GM18505 (cell line): ENCODE data around the gene TNIK.
"Not testable (repeated sequence)": the region's sequence is repeated elsewhere in the genome, so short reads cannot be mapped to it uniquely, and the experiment has no call there.

Experiments used
- ATAC-seq: cut with Tn5 transposase; IDR thresholded peaks from one replicate; pipeline ENCODE4 v1.9.1; 2021; ENCODE audit not compliant: unreplicated experiment
- POLR2A ChIP-seq: IDR thresholded peaks from 4 replicates; pipeline ENCODE4 v1.6.1; 2011; ENCODE audit warnings: borderline replicate concordance; ENCODE audit not compliant: insufficient read depth, insufficient read length; ENCODE audit errors: extremely low read depth

TNIK gene

DNA sequence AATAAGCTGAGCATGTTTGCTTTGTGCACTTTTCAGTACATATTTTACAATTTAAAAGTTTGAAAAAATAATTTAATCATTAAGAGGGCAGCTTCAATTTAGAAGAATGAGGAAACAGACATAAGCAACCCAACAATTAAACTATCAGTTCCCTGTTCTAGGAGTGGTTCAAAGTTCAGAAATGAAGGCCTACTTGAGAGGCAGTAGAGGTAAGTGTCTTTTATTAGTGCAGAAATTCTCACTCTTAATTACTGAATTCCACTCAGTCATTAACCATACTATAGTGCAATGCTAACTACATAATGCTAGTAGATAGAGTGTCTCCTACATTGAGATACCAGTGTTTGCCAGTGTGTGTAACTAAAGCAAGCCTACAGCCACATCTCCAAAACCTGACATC is 73.1 kb downstream of the TNIK start:
- TF ChIP-seq POLR2A = no peak
- no peak for ATAC-seq

DNA sequence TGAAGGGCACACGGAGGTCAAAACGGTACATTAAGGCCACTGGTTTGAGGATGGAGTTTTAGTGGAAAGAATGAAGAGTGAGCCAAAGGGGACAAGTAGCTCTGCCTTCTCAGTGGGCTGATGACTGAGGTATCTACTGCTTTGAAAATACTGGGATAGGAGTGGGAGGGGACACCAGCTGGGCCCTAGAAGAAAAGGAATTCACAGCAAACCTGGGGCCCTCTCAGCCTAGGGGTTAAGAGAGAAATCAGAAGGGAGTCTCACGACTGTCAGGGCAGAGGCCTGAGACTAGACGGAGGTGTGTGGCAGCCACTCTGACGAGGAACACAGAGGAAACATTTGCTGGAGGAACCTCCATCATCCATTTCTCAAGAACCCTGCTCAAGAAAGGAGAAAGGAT is 75.1 kb downstream of the TNIK start:
- ATAC-seq = no peak
- TF ChIP-seq POLR2A = no peak

DNA sequence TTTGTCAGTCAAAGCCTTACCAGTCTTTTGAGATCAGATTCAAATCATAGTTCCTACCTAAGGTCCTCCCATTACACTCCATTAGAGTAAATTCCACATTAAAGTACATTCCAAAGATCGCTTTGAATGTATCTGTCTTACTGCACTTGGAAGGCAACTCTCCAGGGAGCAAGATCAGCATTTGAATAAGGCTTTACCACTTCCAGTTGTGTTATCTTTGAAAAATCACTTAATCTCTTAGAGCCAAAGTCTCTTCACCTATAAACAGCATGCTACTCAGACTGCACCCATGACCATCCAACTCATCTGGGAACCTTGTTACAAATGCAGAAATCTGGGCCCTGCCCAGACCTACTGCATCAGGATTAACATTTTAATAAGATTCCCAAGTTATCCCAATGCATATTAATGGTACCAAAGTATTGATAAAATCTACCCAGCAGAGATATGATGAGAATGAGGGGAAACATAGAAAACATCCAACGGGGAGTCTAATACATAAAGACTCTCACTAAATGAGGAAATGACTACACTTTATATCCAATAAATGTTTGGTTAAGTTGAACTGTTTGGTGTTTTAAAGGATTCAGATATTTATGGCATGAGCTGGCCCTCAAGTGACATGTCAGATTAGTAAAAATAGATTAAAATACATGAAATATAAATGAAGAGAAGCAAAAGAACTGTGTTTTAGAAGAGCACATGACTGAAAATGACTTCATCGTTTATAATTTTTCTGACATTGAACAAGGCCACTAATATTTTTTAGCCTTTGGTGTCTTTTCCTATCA is 75.9 kb downstream of the TNIK start:
- no peak for TF ChIP-seq POLR2A

DNA sequence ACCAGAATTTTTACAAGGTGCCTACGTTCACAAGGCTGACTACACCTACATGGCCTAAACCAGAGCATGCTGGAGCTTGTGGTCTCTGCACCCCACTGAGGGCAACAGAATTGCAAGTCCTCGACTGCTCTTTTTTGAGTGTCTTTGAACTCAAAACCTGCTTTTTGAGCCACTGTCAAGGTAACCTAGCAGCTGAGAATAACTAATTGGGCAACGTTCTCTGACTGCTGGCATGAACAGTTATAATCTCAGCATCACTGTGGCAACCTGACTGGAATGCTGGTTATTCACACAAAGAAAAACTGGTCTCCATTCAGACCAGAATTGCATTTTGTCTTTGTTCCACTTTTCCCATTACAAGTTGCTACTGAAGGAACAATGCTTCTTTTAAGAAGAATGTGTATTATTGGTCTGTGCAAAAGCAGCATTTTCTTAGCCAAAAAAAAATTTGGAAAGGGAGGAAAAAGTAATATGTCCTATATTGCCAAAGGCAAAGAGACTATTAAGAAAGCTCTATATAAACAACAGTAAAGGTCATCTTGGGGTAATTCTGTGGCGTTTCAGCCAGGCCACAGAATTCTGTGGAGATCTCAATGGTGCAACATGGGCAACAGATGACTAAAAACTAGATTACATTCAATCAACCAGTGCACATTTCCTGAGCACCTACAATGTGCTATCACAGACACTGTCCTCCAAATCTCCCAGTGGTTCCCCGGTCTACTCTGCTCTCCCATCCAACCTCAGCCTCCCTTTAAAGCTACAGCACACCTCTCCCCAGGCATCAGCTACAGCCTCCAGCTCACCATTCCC is 76.8 kb downstream of the TNIK start:
- no peak for ATAC-seq
- TF ChIP-seq POLR2A = no peak

More for the DNA sequence above, 75.9 kb downstream of the TNIK start:
- no peak for ATAC-seq

DNA sequence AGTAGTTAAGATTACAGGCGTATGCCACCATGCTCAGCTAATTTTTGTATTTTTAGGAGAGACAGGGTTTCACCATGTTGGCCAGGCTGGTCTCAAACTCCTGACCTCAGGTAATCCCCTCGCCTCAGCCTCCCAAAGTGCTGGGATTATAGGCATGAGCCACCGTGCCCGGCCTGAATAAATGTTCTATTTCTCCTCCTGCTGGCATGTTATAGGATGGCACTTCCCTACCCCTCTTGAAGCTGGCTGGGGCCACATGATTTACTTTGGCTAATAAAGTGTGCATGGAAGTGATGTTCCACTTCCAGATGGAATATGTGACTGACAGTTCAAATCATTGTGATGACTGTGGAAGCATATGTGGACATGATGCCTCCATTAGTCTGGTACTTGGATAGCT is 77.9 kb downstream of the TNIK start:
- ATAC-seq = not testable (repeated sequence)

DNA sequence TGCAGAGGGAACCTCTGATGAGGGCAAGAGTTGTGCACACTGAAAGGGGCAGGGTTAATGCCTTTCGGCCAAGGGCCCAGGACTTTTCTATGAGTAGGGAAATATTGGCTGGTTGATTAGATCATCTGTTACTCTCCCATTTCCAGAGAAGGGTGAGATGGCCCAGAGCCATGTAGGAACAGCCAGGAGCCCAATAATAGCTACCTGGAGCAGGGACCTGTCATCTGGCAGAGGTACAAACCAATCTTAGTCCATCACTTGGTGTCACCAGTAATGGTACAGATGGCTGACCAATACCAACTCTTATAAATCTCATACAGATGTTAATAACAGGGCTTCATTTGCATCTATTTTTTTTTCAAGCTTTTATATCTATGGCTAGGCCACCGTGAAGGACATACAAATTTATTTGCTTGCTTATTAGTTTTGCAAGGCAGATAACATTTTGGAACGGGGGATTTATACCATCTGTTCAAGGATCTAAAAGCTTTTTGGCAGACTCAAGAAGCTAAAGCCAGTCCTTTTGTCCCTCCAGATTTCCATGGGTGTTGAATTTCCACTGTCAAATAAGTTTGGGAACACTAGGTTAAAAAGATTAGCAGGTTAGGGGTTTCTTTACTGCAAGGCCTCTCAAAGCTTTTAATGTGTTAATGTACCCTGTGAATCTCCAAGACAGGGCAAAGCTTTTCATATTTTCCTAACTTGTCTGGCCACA is 79.3 kb downstream of the TNIK start:
- ATAC-seq = no peak
- no peak for TF ChIP-seq POLR2A

DNA sequence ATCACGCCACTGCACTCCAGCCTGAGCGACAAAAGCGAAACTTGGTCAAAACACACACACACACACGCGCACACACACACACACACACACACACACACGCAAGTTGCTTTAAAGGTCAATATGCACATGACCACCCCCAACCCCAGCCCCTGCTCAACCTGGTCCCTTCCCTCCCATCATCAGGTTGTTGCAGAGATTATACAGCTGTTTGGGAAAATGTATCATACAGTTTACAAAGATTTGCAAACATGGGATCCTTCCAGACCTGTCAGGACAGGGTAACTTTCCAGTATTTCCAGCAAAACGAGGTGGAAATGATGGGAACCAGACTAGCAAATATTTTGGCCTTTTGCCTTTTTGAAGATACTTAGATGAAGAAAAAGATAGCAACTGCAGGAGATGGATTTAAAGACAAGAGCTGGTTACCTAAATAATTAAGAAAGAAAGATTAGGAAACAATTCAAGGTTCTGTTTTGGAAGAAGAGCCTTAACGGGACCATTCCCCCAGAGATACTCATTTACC is 80.2 kb downstream of the TNIK start:
- TF ChIP-seq POLR2A = no peak
- no peak for ATAC-seq

DNA sequence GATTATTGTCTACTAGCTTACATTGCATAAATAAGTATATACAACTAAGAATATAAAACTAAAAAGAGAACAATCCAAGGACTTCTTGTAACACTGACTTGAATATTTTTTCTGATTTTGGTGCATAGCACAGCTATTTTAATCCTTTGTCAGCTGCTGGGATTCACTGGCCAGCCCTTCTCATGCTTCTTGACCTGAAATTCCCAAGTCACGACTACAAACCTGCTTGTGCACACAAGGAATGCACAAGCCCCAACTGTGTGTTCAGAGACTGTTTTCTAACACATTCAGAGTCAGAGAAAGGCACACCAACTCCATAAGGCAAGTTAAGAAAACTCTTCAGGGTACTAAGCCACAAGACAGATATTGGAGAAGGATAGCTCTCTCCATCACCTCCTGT is 80.9 kb downstream of the TNIK start:
- TF ChIP-seq POLR2A = no peak
- ATAC-seq = no peak

DNA sequence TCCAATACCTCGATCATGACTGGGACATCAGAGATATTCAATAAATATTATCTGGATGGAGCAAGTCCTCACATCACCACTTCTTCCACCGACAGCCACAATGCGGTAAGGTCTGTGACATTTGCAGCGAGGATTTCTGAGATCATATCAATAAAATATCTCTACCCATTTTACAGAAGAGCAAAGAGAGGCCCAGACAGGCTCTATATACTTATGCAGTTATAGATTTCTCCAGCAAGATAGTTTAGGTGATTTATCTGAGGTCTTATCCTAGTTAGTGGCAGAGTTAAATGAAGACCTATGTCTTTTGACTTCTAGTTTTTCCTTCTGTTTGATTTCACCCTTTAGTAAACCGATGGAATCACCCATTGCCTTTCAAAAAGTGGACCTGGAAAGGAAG is 81.6 kb downstream of the TNIK start:
- no peak for TF ChIP-seq POLR2A
- ATAC-seq = no peak

DNA sequence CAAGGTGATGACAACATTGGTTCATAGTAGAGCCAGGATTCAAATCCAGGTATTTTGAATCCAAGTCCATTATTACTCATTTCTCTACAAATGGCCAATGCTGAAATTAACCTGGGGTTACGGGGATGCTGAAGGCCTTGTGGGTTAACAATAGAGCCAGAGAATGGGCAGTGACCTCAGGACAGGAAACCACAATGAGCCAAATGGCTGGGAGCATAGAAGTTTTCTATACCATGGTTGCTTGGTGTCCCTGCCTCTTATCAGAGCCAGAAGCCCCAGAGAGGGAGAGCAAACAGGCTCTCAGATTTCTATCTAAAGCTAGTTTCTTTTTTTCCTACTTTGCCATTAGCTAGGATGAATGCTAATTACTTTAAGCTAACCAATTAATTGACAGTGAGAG is 82.3 kb downstream of the TNIK start:
- no peak for TF ChIP-seq POLR2A
- no peak for ATAC-seq

DNA sequence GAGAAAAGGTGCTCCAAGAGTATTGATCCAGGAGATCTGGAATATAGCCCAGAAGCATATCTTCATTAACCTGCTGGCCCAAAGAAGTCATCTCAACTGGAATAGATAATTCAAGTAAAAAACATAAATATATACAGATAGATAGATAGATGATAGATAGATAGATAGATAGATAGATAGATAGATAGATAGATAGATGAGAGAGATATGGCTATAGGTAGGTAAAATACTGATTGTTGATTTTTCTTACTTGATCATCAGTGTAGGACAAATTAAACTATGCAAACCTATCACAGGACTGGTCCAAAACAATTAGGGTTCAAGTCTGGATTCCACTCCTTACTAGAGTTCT is 83.6 kb downstream of the TNIK start:
- TF ChIP-seq POLR2A = no peak
- ATAC-seq = no peak

DNA sequence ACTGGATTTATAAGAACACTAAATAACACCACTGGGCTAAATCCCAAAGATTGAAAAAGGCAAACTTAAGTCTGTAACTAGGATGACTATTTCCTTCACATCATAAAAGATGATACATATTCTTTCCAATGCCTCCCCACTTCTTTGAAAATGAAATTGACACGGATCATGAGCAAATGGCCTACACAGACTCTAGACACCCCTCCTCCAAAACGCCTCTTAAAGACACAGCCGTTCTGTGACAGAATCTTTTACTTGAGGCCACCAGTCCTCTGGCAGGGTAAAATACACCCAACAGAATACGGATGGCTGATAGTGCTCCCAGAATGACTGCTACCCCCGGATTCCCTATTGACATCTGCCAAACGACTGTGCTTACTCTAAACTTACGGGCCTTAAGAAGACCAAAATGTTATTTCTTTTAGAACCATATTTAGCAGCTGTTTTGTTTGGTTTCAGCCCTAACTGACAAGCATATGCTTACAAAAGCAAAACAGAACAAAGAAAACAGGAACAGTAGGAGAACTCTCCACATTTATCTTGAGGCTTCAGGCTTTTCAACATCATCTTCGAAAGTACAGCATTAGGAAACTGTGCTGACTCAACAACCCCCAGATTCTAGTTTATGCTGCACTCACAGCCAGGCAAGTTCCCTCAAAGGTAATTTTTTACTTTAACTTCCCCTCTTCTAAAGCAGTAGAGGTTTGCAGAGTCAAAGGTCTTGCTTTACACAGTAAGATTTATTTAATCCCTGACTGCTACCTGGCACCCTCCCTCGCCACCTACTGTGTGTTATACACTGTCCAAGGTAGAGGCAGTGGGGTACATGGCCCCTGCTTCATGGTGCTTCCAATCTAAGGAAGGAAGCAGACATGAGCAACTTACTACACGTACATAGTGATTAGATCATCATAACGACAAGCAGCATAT is 84.3 kb downstream of the TNIK start:
- ATAC-seq = no peak

DNA sequence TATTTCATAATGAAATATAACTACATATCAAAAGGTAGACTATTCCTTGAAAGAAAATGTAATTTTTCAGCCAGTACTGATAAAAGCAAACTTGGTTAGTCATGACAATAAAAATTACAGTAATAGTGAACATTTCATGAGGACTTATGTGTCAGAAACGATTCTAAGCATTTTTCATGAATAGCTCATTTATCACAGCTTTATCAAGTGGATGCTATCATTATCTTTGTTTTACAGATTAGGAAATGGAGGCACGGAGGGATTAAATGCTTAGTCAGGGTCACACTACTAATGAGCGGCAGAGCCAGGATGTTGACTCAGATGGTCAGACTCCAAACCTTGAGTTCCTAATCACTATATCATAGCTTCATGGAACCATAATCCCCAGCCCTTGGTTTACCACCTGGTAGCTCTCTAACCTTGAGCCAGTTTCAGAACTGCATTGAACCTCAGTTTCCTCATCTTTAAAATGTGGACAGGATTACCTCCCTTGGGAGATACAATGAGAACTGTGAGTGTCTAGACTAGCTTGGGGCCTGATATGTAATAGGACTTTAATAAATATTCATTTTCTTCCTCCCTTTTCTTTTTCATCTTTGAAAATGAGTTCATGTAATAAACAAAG is 85.4 kb downstream of the TNIK start:
- TF ChIP-seq POLR2A = no peak
- no peak for ATAC-seq

More for the DNA sequence above, 84.3 kb downstream of the TNIK start:
- no peak for TF ChIP-seq POLR2A

DNA sequence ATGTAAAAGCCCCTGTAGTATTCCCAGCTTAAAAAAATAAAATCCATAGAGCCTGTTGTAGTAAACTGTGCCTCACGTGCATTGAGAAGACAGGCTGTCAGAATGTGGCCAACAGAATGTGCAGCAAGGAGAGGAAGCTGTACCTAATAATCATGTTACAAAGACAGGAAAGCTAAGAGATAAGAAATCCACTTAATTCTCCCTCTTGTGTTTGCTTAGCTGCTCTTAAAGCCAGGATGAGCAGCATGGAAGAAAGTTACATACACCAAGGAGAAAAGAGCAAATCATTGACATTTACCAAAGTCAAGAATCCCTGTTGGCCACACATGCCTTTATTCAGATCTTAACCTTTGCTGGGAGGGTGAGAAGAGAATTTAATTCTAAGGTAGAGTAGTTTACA is 85.9 kb downstream of the TNIK start:
- ATAC-seq = no peak
- TF ChIP-seq POLR2A = no peak
